C4-2B (cell line): ENCODE results near the gene CDR2.

Experiments used
- ZFX ChIP-seq: fragments of 450-650 bp; IDR thresholded peaks from 2 replicates; pipeline ENCODE4 v1.6.1; 2017
- TF ChIP-seq, protein P1 (sequence below): fragments of 450-650 bp; conservative IDR thresholded peaks from 2 replicates; pipeline ENCODE4 v1.5.1; 2017; ENCODE audit warnings: mild to moderate bottlenecking

DNA sequence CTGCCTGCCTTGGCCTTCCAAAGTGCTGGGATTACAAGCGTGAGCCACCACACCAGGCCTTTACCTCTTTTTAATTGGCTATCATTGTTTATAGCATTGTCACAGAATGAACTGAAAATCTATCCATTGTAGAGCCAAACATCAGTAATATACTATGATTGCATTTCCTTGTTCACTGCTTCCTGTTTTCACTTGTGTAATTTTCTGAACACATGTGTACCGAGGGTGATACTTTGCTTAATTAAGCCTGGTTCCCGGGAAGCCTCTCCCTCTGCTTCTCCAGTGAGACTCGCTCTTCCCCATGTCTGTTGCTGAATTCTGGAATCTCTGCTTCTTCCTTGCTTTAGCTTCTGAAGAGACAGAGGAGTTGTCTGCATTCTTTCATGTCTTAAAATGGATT, 44.1 kb downstream of the CDR2 start:
- TF ChIP-seq, protein P1, sequence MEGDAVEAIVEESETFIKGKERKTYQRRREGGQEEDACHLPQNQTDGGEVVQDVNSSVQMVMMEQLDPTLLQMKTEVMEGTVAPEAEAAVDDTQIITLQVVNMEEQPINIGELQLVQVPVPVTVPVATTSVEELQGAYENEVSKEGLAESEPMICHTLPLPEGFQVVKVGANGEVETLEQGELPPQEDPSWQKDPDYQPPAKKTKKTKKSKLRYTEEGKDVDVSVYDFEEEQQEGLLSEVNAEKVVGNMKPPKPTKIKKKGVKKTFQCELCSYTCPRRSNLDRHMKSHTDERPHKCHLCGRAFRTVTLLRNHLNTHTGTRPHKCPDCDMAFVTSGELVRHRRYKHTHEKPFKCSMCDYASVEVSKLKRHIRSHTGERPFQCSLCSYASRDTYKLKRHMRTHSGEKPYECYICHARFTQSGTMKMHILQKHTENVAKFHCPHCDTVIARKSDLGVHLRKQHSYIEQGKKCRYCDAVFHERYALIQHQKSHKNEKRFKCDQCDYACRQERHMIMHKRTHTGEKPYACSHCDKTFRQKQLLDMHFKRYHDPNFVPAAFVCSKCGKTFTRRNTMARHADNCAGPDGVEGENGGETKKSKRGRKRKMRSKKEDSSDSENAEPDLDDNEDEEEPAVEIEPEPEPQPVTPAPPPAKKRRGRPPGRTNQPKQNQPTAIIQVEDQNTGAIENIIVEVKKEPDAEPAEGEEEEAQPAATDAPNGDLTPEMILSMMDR = no peak
- TF ChIP-seq ZFX = no peak
